Activated naive CD4-positive, alpha-beta T cell treated with anti-CD3 and anti-CD28 coated beads, Interleukin-2, amount 50 U/mL, for 16 hours (primary cell): Measurements from ENCODE around the gene ULK1.

Experiments used
- DNase-seq: peaks from one replicate; pipeline ENCODE4 v3.0.0-alpha.2; 2020

The ULK1 gene

GRCh38 chr12:131892711-131893604 is 1.5 kb upstream of the ULK1 start:
- no peak for DNase-seq

- DNase-seq: no peak
Observed at GRCh38 chr12:131893605-131894312, 663 bp upstream of the ULK1 start.

- no peak for DNase-seq
Observed at GRCh38 chr12:131894981-131895639, 688 bp downstream of the ULK1 start.

- DNase-seq: peak; percentile 32
Observed at GRCh38 chr12:131895640-131896079, 1.2 kb downstream of the ULK1 start.

- peak; percentile 66 for DNase-seq
Observed at GRCh38 chr12:131896080-131896810, 1.8 kb downstream of the ULK1 start.

- no peak for DNase-seq
Observed at GRCh38 chr12:131896811-131897270, 2.4 kb downstream of the ULK1 start.

GRCh38 chr12:131897276-131897675 is 2.9 kb downstream of the ULK1 start:
- DNase-seq: no peak

- no peak for DNase-seq
Observed at GRCh38 chr12:131897875-131898274, 3.5 kb downstream of the ULK1 start.

- DNase-seq: no peak
Observed at GRCh38 chr12:131900397-131900796, 6.0 kb downstream of the ULK1 start.

- DNase-seq: no peak
Observed at GRCh38 chr12:131901431-131902331, 7.3 kb downstream of the ULK1 start.

GRCh38 chr12:131902332-131903241 is 8.2 kb downstream of the ULK1 start:
- no peak for DNase-seq

GRCh38 chr12:131903270-131904255 is 9.1 kb downstream of the ULK1 start:
- no peak for DNase-seq

GRCh38 chr12:131904346-131904745 is 9.9 kb downstream of the ULK1 start:
- no peak for DNase-seq

- no peak for DNase-seq
Observed at GRCh38 chr12:131905081-131905629, 10.7 kb downstream of the ULK1 start.

GRCh38 chr12:131905630-131906091 is 11.2 kb downstream of the ULK1 start:
- no peak for DNase-seq

- no peak for DNase-seq
Observed at GRCh38 chr12:131907379-131908091, 13.1 kb downstream of the ULK1 start.

GRCh38 chr12:131908092-131909080 is 14.0 kb downstream of the ULK1 start:
- DNase-seq: no peak
